Mesendoderm (in vitro differentiated cells): ENCODE data around the gene C1QL3.

Experiments
- DNase-seq: peaks from one replicate; pipeline ENCODE4 v3.0.0; 2013
- H2AK5ac ChIP-seq: 2 replicates; pipeline ENCODE4 v1.6.1; 2013; ENCODE audit warnings: low read length, inconsistent platforms
- H2BK120ac ChIP-seq: 2 replicates; pipeline ENCODE4 v1.6.1; 2013; ENCODE audit warnings: low read depth, mild to moderate bottlenecking, low read length, moderate library complexity, mixed read lengths
- H2BK15ac ChIP-seq: replicated peaks from 2 replicates; pipeline ENCODE4 v1.6.1; 2013; ENCODE audit warnings: low read depth, mild to moderate bottlenecking, moderate library complexity
- H2BK5ac ChIP-seq: 2 replicates; pipeline ENCODE4 v1.6.1; 2013; ENCODE audit warnings: low read length, inconsistent platforms
- H3K18ac ChIP-seq: 2 replicates; pipeline ENCODE4 v1.6.1; 2013; ENCODE audit warnings: mild to moderate bottlenecking, low read length, mixed read lengths
- H3K23ac ChIP-seq: one replicate; pipeline ENCODE4 v1.6.1; 2013; ENCODE audit warnings: low read length
- H3K27ac ChIP-seq: 2 replicates; pipeline ENCODE4 v1.5.1; 2013; ENCODE audit warnings: low read depth, mild to moderate bottlenecking, inconsistent platforms, low read length, moderate library complexity
- H3K27me3 ChIP-seq: 2 replicates; pipeline ENCODE4 v1.6.1; 2013; ENCODE audit warnings: low read length, control low read depth, mild to moderate bottlenecking, inconsistent platforms; ENCODE audit not compliant: insufficient read depth, poor library complexity
- H3K36me3 ChIP-seq: 2 replicates; pipeline ENCODE4 v1.6.1; 2013; ENCODE audit warnings: low read length, inconsistent platforms; ENCODE audit not compliant: control insufficient read depth, insufficient read depth
- H3K4ac ChIP-seq: one replicate; pipeline ENCODE4 v1.6.1; 2013; ENCODE audit warnings: low read depth, mild to moderate bottlenecking, low read length, moderate library complexity
- H3K4me1 ChIP-seq: 2 replicates; pipeline ENCODE4 v1.6.1; 2013; ENCODE audit warnings: low read depth, low read length, inconsistent platforms; ENCODE audit not compliant: control insufficient read depth
- H3K4me2 ChIP-seq: 2 replicates; pipeline ENCODE4 v1.6.1; 2013; ENCODE audit warnings: low read length
- H3K4me3 ChIP-seq: 2 replicates; pipeline ENCODE4 v1.5.1; 2013; ENCODE audit warnings: mild to moderate bottlenecking, low read length
- H3K56ac ChIP-seq: one replicate; pipeline ENCODE4 v1.6.1; 2013; ENCODE audit warnings: low read length
- H3K79me1 ChIP-seq: 2 replicates; pipeline ENCODE4 v1.6.1; 2013; ENCODE audit warnings: low read length, inconsistent platforms
- H3K79me2 ChIP-seq: 2 replicates; pipeline ENCODE4 v1.6.1; 2013; ENCODE audit warnings: mild to moderate bottlenecking, low read length; ENCODE audit not compliant: control insufficient read depth, insufficient read depth
- H3K9ac ChIP-seq: 2 replicates; pipeline ENCODE4 v1.6.1; 2013; ENCODE audit warnings: low read length, inconsistent platforms
- H4K5ac ChIP-seq: one replicate; pipeline ENCODE4 v1.6.1; 2013; ENCODE audit warnings: low read length
- H4K8ac ChIP-seq: one replicate; pipeline ENCODE4 v1.6.1; 2013; ENCODE audit warnings: low read depth, mild to moderate bottlenecking, control low read depth, low read length, moderate library complexity
- WGBS: extraction: QIAGEN DNeasy Blood & Tissue Kit; methylation state at CpG from one replicate; pipeline ENCODE4 v1.1.7; 2013; ENCODE audit warnings: low lambda C conversion rate, missing lambda C conversion rate; ENCODE audit not compliant: insufficient coverage; ENCODE audit errors: extremely low coverage; 5-methylcytosine and 5-hydroxymethylcytosine counted together

The C1QL3 gene

DNA sequence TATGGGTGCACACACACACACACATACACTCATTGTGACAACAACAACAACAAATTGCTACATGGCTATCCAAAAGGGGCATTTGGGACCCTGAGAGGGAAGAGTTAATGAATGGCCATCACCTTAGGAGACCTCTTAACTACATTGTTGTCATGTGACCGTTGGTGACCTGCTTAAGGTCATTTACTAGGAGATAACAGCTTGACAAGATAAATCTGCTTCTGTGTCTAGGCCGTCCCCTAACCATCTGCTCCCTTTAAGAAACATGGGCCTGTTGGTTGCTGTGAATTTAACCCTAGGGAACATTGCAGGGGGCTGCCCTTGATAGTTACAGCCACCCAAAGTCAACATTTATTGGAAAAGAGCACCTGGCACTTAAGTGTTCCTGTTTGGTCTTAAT lies 29.7 kb downstream of the C1QL3 start:
- H3K9ac ChIP-seq = no peak overlapping the region
- H3K79me1 ChIP-seq = no peaks in the 10 kb centered on the region
- no peak overlapping the region for H2AK5ac ChIP-seq
- H3K27me3 ChIP-seq = no peaks in the 10 kb centered on the region
- H2BK5ac ChIP-seq = no peak overlapping the region
- WGBS = no CpG with 5 or more reads among the region's 2 CpGs
- DNase-seq = peak; percentile 65
- no peak overlapping the region for H3K27ac ChIP-seq
- no peaks in the 10 kb centered on the region for H3K36me3 ChIP-seq
- H2BK120ac ChIP-seq = no peak overlapping the region
- no peak overlapping the region for H3K18ac ChIP-seq
- H2BK15ac ChIP-seq = no peak overlapping the region
- no peak overlapping the region for H3K4ac ChIP-seq
- H4K5ac ChIP-seq = no peak overlapping the region
- H4K8ac ChIP-seq = no peak overlapping the region
- no peak overlapping the region for H3K4me2 ChIP-seq
- no peaks in the 10 kb centered on the region for H3K79me2 ChIP-seq
- no peak overlapping the region for H3K56ac ChIP-seq
- no peak overlapping the region for H3K23ac ChIP-seq
- no peaks in the 10 kb centered on the region for H3K4me1 ChIP-seq
- H3K4me3 ChIP-seq = no peak overlapping the region

DNA sequence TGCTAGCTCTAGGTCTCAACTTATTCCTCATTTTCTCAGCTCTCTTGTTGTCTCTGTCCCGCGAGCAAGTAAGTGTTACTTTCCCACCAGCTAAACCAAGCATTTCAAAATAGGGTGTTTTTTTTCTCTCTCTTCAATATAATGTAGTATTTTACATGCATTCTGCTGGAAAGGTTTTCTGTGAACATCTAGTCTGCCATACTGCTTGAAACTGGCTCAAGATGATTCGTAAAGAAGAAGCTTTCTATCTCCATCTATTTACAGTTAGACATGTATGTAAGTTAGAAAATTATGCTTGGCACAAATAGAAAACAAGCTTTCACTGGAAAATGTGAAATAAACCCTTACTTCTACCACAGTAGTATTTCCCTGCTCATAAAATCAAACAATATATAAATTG lies 31.2 kb downstream of the C1QL3 start:
- Histone ChIP-seq H3K79me1 (no peaks in the 10 kb centered on the region), H4K8ac (no peak overlapping the region), H3K27me3 (no peaks in the 10 kb centered on the region), H3K36me3 (no peaks in the 10 kb centered on the region), H2BK120ac (no peak overlapping the region), H3K18ac (no peak overlapping the region), H3K27ac (no peak overlapping the region), H2BK5ac (no peak overlapping the region), H3K79me2 (no peaks in the 10 kb centered on the region), H3K4me3 (no peak overlapping the region), H3K4ac (no peak overlapping the region), H2AK5ac (no peak overlapping the region), H3K56ac (no peak overlapping the region), H2BK15ac (no peak overlapping the region), H3K4me1 (no peaks in the 10 kb centered on the region), H4K5ac (no peak overlapping the region), H3K23ac (no peak overlapping the region), H3K9ac (no peak overlapping the region), H3K4me2 (no peak overlapping the region)
- no CpG with 5 or more reads among the region's 3 CpGs for WGBS
- no peak for DNase-seq

DNA sequence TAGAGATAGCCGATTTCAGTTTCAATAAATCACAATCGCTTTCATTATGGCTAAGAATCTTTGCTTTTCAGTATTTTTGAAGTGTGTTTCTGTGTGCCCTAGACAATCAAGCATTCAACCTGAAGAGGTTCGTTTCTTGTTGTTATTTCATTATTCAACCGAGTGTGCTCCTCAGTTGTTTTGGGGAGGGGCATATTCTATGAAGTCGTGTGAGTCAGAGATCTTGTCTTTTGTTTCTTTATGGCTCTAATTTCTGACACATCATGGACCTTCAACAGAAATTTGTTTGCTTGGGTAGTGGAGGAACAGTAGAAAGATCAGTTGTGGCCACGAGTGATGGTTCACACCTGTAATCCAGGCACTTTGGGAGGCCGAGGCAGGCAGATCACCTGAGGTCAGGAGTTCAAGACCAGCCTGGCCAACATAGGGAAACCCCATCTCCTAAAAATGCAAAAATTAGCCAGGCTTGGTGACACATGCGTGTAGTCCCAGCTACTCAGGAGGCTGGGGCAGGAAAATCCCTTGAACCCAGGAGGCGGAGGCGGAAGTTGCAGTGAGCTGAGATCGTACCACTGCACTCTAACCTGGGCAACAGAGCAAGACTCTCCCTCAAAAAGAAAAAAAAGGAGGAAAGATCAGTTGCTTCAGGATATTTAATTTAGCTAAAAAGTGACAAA lies 38.3 kb downstream of the C1QL3 start:
- Histone ChIP-seq H3K4me3 (no peak overlapping the region), H2AK5ac (no peak overlapping the region), H3K4me1 (no peaks in the 10 kb centered on the region), H2BK15ac (no peak overlapping the region), H2BK5ac (no peak overlapping the region), H3K56ac (no peak overlapping the region), H3K4me2 (no peak overlapping the region), H4K5ac (no peak overlapping the region), H3K27ac (no peak overlapping the region), H3K18ac (no peak overlapping the region), H3K36me3 (no peaks in the 10 kb centered on the region), H3K9ac (no peak overlapping the region), H3K27me3 (no peaks in the 10 kb centered on the region), H4K8ac (no peak overlapping the region), H2BK120ac (no peak overlapping the region), H3K79me1 (no peaks in the 10 kb centered on the region), H3K23ac (no peak overlapping the region), H3K79me2 (no peaks in the 10 kb centered on the region), H3K4ac (no peak overlapping the region)
- WGBS = no CpG with 5 or more reads among the region's 11 CpGs
- no peak for DNase-seq

- H2AK5ac ChIP-seq = no peak overlapping the region
- H3K4me3 ChIP-seq = no peak overlapping the region
- no peak overlapping the region for H4K5ac ChIP-seq
- H3K4ac ChIP-seq = no peak overlapping the region
- H3K4me1 ChIP-seq = no peaks in the 10 kb centered on the region
- no peak overlapping the region for H3K18ac ChIP-seq
- H3K23ac ChIP-seq = no peak overlapping the region
- no peak overlapping the region for H3K27ac ChIP-seq
- H3K79me2 ChIP-seq = no peaks in the 10 kb centered on the region
- no peaks in the 10 kb centered on the region for H3K79me1 ChIP-seq
- H2BK5ac ChIP-seq = no peak overlapping the region
- no CpG with 5 or more reads among the region's 5 CpGs for WGBS
- no peak overlapping the region for H3K56ac ChIP-seq
- H2BK120ac ChIP-seq = no peak overlapping the region
- no peaks in the 10 kb centered on the region for H3K27me3 ChIP-seq
- H3K36me3 ChIP-seq = no peaks in the 10 kb centered on the region
- H3K9ac ChIP-seq = no peak overlapping the region
- H2BK15ac ChIP-seq = no peak overlapping the region
- DNase-seq = no peak
- no peak overlapping the region for H3K4me2 ChIP-seq
- no peak overlapping the region for H4K8ac ChIP-seq
These were observed 40.5 kb downstream of the C1QL3 start for GRCh38 chr10:16481052-16481728.

DNA sequence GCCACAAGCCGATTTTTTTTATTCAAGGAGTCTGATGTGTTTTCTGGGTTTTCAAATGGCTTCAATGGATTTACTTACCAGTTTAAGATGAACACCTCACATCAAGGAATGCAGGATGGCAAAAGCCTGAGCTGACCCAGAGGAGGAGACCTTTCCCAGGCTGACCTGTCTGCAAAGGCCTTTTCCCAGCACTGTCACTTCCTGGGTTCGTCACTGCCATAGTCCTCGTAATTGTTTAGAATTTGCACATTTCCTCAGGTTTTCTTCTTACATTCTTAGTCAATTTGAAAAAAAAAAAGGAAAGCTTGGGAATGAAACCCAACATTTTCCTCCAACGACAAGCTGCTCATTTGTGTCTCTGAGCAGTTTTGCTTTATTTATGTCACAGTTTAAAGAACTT lies 42.9 kb downstream of the C1QL3 start:
- no peaks in the 10 kb centered on the region for H3K27me3 ChIP-seq

DNA sequence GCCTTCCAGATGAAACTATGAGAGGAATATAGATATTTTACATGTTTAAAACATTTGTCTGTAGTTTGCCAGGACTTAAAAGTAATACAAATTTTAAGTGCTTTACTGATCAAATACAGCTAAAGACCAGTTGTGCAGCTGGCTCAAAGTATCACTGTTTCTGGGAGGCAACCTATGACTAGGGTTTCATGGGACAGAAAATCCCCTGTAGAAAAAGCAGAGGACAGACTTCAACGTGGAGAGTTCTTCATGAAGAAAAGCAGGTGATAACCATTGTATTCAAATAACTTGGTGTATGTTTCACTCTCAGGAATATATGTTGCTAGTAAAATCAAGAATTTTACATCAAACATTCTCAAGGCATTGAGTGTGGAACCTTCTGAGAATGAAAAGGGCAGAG lies 43.9 kb downstream of the C1QL3 start:
- no peak overlapping the region for H3K27ac ChIP-seq
- H3K4me2 ChIP-seq = no peak overlapping the region
- H3K56ac ChIP-seq = no peak overlapping the region
- no peak overlapping the region for H3K4ac ChIP-seq
- no peaks in the 10 kb centered on the region for H3K4me1 ChIP-seq
- WGBS = no CpG with 5 or more reads among the region's 1 CpG
- H3K23ac ChIP-seq = no peak overlapping the region
- no peak overlapping the region for H3K4me3 ChIP-seq
- H2AK5ac ChIP-seq = no peak overlapping the region
- H3K79me2 ChIP-seq = no peaks in the 10 kb centered on the region
- no peaks in the 10 kb centered on the region for H3K27me3 ChIP-seq
- no peak for DNase-seq
- H3K9ac ChIP-seq = no peak overlapping the region
- H2BK120ac ChIP-seq = no peak overlapping the region
- no peaks in the 10 kb centered on the region for H3K79me1 ChIP-seq
- no peak overlapping the region for H4K5ac ChIP-seq
- H2BK15ac ChIP-seq = no peak overlapping the region
- no peak overlapping the region for H3K18ac ChIP-seq
- no peaks in the 10 kb centered on the region for H3K36me3 ChIP-seq
- no peak overlapping the region for H4K8ac ChIP-seq
- H2BK5ac ChIP-seq = no peak overlapping the region

More for the DNA sequence above, 42.9 kb downstream of the C1QL3 start:
- H2BK15ac ChIP-seq = no peak overlapping the region
- no CpG with 5 or more reads among the region's 4 CpGs for WGBS
- H3K9ac ChIP-seq = no peak overlapping the region
- no peak overlapping the region for H4K5ac ChIP-seq
- H2BK120ac ChIP-seq = no peak overlapping the region
- H3K56ac ChIP-seq = no peak overlapping the region
- H3K79me2 ChIP-seq = no peaks in the 10 kb centered on the region
- DNase-seq = no peak
- H3K4me3 ChIP-seq = no peak overlapping the region
- H3K23ac ChIP-seq = no peak overlapping the region
- H4K8ac ChIP-seq = no peak overlapping the region
- no peak overlapping the region for H3K4me2 ChIP-seq
- no peak overlapping the region for H3K4ac ChIP-seq
- H3K36me3 ChIP-seq = no peaks in the 10 kb centered on the region
- no peaks in the 10 kb centered on the region for H3K79me1 ChIP-seq
- no peak overlapping the region for H3K18ac ChIP-seq
- no peak overlapping the region for H3K27ac ChIP-seq
- no peaks in the 10 kb centered on the region for H3K4me1 ChIP-seq
- no peak overlapping the region for H2AK5ac ChIP-seq
- no peak overlapping the region for H2BK5ac ChIP-seq
